Neural progenitor cell (in vitro differentiated cells): Measurements from ENCODE around the gene MCHR2. TPM values are rescaled to one million over a fixed set of nuclear protein-coding genes. Genes with fewer than 3 reads are reported as not detected.

Source experiments
- DNase-seq: peaks from one replicate; pipeline ENCODE4 v3.0.0-alpha.2; 2016; ENCODE audit warnings: low spot score
- H2AFZ ChIP-seq: fragments of 200-600 bp; sonication (generic); replicated peaks from 2 replicates; pipeline ENCODE4 v1.6.1; 2016; ENCODE audit warnings: antibody characterized with exemption
- H3F3A ChIP-seq: fragments of 200-600 bp; sonication (generic); 2 replicates; pipeline ENCODE4 v1.6.1; 2016; ENCODE audit warnings: antibody characterized with exemption, low read depth
- H3K27ac ChIP-seq: fragments of 200-600 bp; sonication (generic); 2 replicates; pipeline ENCODE4 v1.5.1; 2016; ENCODE audit warnings: mild to moderate bottlenecking
- H3K27me3 ChIP-seq: fragments of 200-600 bp; sonication (generic); 2 replicates; pipeline ENCODE4 v1.6.1; 2016; ENCODE audit warnings: mild to moderate bottlenecking, moderate library complexity
- H3K36me3 ChIP-seq: fragments of 200-600 bp; sonication (generic); 2 replicates; pipeline ENCODE4 v1.5.1; 2016
- H3K4me1 ChIP-seq: fragments of 200-600 bp; sonication (generic); 2 replicates; pipeline ENCODE4 v1.6.1; 2016; ENCODE audit warnings: mixed run types
- H3K4me2 ChIP-seq: fragments of 200-600 bp; sonication (generic); 2 replicates; pipeline ENCODE4 v1.6.1; 2016
- H3K4me3 ChIP-seq: fragments of 200-600 bp; sonication (generic); 2 replicates; pipeline ENCODE4 v1.5.1; 2016
- H3K79me2 ChIP-seq: fragments of 200-600 bp; sonication (generic); 2 replicates; pipeline ENCODE4 v1.6.1; 2016; ENCODE audit warnings: low read depth
- H3K9ac ChIP-seq: fragments of 200-600 bp; sonication (generic); 2 replicates; pipeline ENCODE4 v1.6.1; 2016
- H3K9me3 ChIP-seq: fragments of 200-600 bp; sonication (generic); 2 replicates; pipeline ENCODE4 v1.5.1; 2016; ENCODE audit warnings: low read depth
- H4K20me1 ChIP-seq: fragments of 200-600 bp; sonication (generic); 2 replicates; pipeline ENCODE4 v1.6.1; 2016; ENCODE audit warnings: low read depth
- H3K27ac Mint-ChIP-seq: 3 replicates; pipeline ENCODE4 v1.8.0; 2021; ENCODE audit warnings: mixed read lengths
- H3K27me3 Mint-ChIP-seq: 2 replicates; pipeline ENCODE4 v1.8.0; 2022; ENCODE audit warnings: low read depth, mild to moderate bottlenecking, inconsistent platforms, moderate library complexity, mixed read lengths; ENCODE audit not compliant: insufficient read depth
- H3K36me3 Mint-ChIP-seq: 3 replicates; pipeline ENCODE4 v1.8.0; 2021; ENCODE audit warnings: mixed read lengths
- H3K4me1 Mint-ChIP-seq: 3 replicates; pipeline ENCODE4 v1.8.0; 2021; ENCODE audit warnings: mixed read lengths
- H3K4me3 Mint-ChIP-seq: 3 replicates; pipeline ENCODE4 v1.8.0; 2021; ENCODE audit warnings: mild to moderate bottlenecking, moderate library complexity, mixed read lengths
- H3K9me3 Mint-ChIP-seq: 3 replicates; pipeline ENCODE4 v1.8.0; 2020; ENCODE audit warnings: mixed read lengths
- CTCF ChIP-seq: fragments of 200-600 bp; sonication (generic); IDR thresholded peaks from 2 replicates; pipeline ENCODE4 v1.5.1; 2017; ENCODE audit warnings: antibody characterized with exemption, mild to moderate bottlenecking
- EZH2 ChIP-seq: fragments of 200-600 bp; sonication (generic); IDR thresholded peaks from 2 replicates; pipeline ENCODE4 v1.6.1; 2017; ENCODE audit warnings: antibody characterized with exemption, mild to moderate bottlenecking, moderate library complexity
- EZH2phosphoT487 ChIP-seq: fragments of 200-600 bp; sonication (generic); IDR thresholded peaks from 2 replicates; pipeline ENCODE4 v1.6.1; 2017; ENCODE audit warnings: antibody characterized with exemption
- total RNA-seq: library from RNA; depleted of rRNA; stranded (reverse); fragments of >200 nt; gene quantifications from 2 replicates; pipeline ENCODE4 v1.2.3, GENCODE V29; 2015; ENCODE audit warnings: low replicate concordance

The MCHR2 gene
- total RNA-seq, 1 donor from 2014 or later = not detected

DNA sequence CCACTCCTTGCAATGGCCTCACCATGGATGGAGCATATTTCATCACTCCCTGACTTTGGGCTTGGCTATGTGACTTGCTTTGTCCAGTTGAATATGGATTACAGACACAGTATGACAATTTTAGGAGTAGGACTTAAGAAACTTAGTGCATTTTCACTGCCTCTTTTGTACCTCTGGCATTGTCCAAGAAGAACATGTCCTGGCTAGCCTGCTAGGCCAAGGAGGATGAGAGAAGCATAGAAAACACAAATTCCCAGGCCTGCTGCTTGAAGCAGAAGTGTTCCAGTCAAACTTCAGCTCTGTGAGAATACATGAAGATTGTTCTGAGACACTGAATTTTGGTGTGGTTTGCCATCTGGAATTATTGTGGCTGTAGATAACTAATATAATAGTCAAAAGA lies 3.1 kb upstream of the MCHR2 start:
- Histone ChIP-seq H3K36me3 (no peaks in the 10 kb centered on the region), H3F3A (no peaks in the 10 kb centered on the region), H3K9me3 (no peaks in the 10 kb centered on the region), H4K20me1 (no peaks in the 10 kb centered on the region), H3K79me2 (no peaks in the 10 kb centered on the region), H3K27me3 (peaks cover 64% of the 10 kb centered on the region), H3K9ac (no peak overlapping the region), H3K4me1 (no peaks in the 10 kb centered on the region), H3K27ac (no peak overlapping the region), H3K4me3 (no peak overlapping the region), H3K4me2 (no peak overlapping the region), H2AFZ (peak overlapping the region; percentile 1)
- DNase-seq = no peak
- peaks cover 27% of the 10 kb centered on the region for H3K27me3 Mint-ChIP-seq
- no peak overlapping the region for H3K27ac Mint-ChIP-seq
- H3K4me3 Mint-ChIP-seq = no peak overlapping the region
- TF ChIP-seq EZH2phosphoT487 (no peak), CTCF (no peak), EZH2 (no peak)
- H3K36me3 Mint-ChIP-seq = no peaks in the 10 kb centered on the region
- no peaks in the 10 kb centered on the region for H3K9me3 Mint-ChIP-seq
- peaks cover 7% of the 10 kb centered on the region for H3K4me1 Mint-ChIP-seq

DNA sequence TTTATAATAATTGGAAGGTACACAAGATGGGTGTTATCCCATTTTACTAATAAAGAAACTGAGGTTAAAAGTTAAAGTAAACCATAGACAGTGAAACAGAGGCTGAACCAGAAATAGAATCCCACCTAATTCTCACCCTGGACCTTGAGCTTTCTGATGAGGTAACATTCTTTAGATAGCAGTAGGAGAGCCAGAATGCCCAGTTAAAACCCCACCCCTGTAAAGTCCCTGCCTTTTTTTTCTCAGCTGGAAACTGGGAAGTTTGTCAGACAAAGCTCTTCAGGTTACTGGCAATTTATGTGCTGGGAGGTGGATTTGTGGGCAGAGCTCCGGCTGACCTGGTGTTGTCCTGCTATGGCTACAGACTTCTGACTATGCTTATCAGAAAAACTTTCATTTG lies 1.9 kb upstream of the MCHR2 start:
- H3K27ac ChIP-seq = no peak overlapping the region
- no peaks in the 10 kb centered on the region for H4K20me1 ChIP-seq
- H3F3A ChIP-seq = no peaks in the 10 kb centered on the region
- no peaks in the 10 kb centered on the region for H3K4me1 ChIP-seq
- H3K27me3 ChIP-seq = peaks cover 60% of the 10 kb centered on the region
- no peak overlapping the region for H3K4me2 ChIP-seq
- TF ChIP-seq CTCF (no peak), EZH2 (no peak), EZH2phosphoT487 (no peak)
- Mint-ChIP-seq H3K9me3 (no peaks in the 10 kb centered on the region), H3K4me3 (no peak overlapping the region), H3K4me1 (peaks cover 7% of the 10 kb centered on the region), H3K27ac (no peak overlapping the region), H3K36me3 (no peaks in the 10 kb centered on the region), H3K27me3 (peaks cover 27% of the 10 kb centered on the region)
- H3K79me2 ChIP-seq = no peaks in the 10 kb centered on the region
- H3K36me3 ChIP-seq = no peaks in the 10 kb centered on the region
- no peak overlapping the region for H3K4me3 ChIP-seq
- no peak overlapping the region for H3K9ac ChIP-seq
- H3K9me3 ChIP-seq = no peaks in the 10 kb centered on the region
- no peak for DNase-seq
- H2AFZ ChIP-seq = no peak overlapping the region

- Mint-ChIP-seq H3K36me3 (no peaks in the 10 kb centered on the region), H3K27ac (no peak overlapping the region), H3K4me1 (peaks cover 7% of the 10 kb centered on the region), H3K4me3 (peak overlapping the region; percentile 89), H3K9me3 (no peaks in the 10 kb centered on the region), H3K27me3 (peaks cover 27% of the 10 kb centered on the region)
- peak overlapping the region; percentile 92 for H2AFZ ChIP-seq
- no peaks in the 10 kb centered on the region for H3K4me1 ChIP-seq
- no peaks in the 10 kb centered on the region for H4K20me1 ChIP-seq
- DNase-seq = no peak
- H3K4me3 ChIP-seq = peak overlapping the region; percentile 67
- TF ChIP-seq CTCF (no peak), EZH2phosphoT487 (no peak), EZH2 (no peak)
- H3K9ac ChIP-seq = no peak overlapping the region
- H3F3A ChIP-seq = no peaks in the 10 kb centered on the region
- no peak overlapping the region for H3K27ac ChIP-seq
- H3K36me3 ChIP-seq = no peaks in the 10 kb centered on the region
- no peaks in the 10 kb centered on the region for H3K79me2 ChIP-seq
- peaks cover 56% of the 10 kb centered on the region for H3K27me3 ChIP-seq
- peak overlapping the region; percentile 94 for H3K4me2 ChIP-seq
- no peaks in the 10 kb centered on the region for H3K9me3 ChIP-seq
Measured at GRCh38 chr6:99993146-99993532, 884 bp downstream of the MCHR2 start.

GRCh38 chr6:99991955-99992354 lies 2.1 kb downstream of the MCHR2 start:
- no peak overlapping the region for H3K4me3 Mint-ChIP-seq
- Histone ChIP-seq H3K27ac (no peak overlapping the region), H3K4me1 (no peaks in the 10 kb centered on the region), H3K9ac (no peak overlapping the region), H4K20me1 (no peaks in the 10 kb centered on the region), H3F3A (no peaks in the 10 kb centered on the region), H3K36me3 (no peaks in the 10 kb centered on the region), H3K4me2 (no peak overlapping the region), H2AFZ (no peak overlapping the region), H3K9me3 (no peaks in the 10 kb centered on the region), H3K79me2 (no peaks in the 10 kb centered on the region), H3K27me3 (peaks cover 56% of the 10 kb centered on the region), H3K4me3 (no peak overlapping the region)
- H3K27me3 Mint-ChIP-seq = peaks cover 27% of the 10 kb centered on the region
- no peak overlapping the region for H3K27ac Mint-ChIP-seq
- no peaks in the 10 kb centered on the region for H3K9me3 Mint-ChIP-seq
- H3K36me3 Mint-ChIP-seq = no peaks in the 10 kb centered on the region
- H3K4me1 Mint-ChIP-seq = peaks cover 7% of the 10 kb centered on the region
- DNase-seq = no peak
- TF ChIP-seq EZH2 (no peak), EZH2phosphoT487 (no peak), CTCF (no peak)
